Activated naive CD4-positive, alpha-beta T cell treated with anti-CD3 and anti-CD28 coated beads, Interleukin-2, amount 50 U/mL, for 16 hours (primary cell): ENCODE results near the gene PRPF8.
A peak's percentile ranks its signal among the peaks of the same experiment; 100 is the strongest.

Experiments used
- DNase-seq: peaks from one replicate; pipeline ENCODE4 v3.0.0-alpha.2; 2020

PRPF8 gene

GRCh38 chr17:1643999-1644492, 40.6 kb downstream of the PRPF8 start:
- no peak for DNase-seq

- peak; percentile 60 for DNase-seq
These were observed 41.2 kb downstream of the PRPF8 start for GRCh38 chr17:1643293-1643998.

DNA sequence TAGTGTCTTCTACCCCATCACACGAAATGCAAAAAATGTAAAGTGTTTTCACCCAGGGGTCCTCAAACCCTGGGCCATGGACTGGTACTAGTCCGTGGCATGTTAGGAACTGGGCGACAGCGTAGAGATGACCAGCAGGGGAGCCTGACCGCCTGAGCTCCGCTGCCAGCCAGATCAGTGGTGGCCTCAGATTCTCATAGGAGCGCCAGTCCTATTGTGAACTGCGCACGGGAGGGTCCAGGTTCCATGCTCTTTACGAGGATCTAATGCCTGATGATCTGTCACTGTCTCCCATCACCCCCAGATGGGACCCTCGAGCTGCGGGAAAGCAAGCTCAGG, 43.6 kb downstream of the PRPF8 start:
- DNase-seq, result no peak

DNA sequence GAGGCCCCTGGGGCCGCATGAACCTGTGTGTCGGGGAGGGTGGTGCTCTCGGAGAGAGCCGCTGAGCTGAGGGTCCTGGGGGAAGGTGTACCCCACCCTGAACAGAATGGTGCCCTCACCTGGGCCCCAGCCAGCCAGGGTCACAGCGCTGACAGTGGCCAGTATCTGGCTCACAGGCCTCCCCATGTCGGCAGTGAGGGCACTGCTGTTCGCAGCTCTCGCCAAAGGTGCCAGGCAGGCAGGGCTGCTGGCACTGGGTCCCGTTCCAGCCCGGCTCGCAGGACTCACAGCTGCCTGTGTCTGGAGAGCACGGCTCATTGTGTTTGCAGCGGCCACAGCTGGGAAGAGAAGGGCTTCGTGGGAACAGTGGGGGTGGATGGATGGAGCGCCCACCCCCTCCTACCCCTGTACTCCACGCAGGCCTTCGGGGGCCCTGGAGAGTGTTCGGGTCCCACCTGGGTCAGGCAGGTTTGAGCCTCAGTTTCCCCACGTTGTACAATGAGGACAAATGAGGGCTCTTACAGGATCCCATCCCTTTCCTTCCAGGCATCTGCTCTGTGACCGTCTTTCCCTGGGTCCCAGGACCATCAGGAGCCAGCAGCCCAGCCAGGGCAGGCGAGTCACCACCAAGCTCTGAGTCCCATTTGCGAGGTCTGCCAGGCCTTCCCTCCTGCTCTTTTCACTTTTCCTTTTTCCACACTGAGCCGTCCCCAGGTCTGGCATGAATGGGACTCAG, 44.2 kb downstream of the PRPF8 start:
- DNase-seq, result no peak

- no peak for DNase-seq
These were observed 45.0 kb downstream of the PRPF8 start for GRCh38 chr17:1639549-1640180.

DNA sequence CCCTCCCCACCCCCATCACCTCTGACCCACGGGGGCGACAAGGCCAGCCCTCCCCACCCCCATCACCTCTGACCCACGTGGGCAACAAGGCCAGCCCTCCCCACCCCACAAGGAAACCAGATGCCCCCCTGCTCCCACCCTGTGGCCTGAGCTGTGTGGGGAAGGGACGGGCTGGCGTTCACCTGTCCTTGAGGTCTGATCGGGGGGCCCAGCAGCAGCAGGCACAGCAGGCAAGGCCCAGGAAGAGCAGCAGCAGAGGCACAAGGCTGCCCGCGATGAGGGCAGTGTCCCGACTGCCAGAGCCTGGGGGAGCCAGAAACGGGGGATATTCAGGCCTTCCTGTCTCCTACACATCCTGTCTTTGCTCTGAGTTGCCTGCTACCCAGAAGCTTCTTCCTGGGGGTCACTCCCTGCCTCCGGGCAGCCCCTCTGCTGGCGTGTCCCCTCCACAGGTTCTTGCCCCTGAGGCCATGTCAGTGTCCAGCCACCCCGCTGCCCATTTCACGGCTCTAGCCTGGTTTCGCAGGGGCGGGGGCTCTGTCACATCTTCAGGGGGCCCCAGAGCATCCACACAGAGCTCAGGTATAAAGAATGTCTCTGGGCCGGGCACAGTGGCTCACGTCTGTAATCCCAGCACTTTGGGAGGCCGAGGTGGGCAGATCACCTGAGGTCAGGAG, 45.9 kb downstream of the PRPF8 start:
- DNase-seq, result no peak

DNA sequence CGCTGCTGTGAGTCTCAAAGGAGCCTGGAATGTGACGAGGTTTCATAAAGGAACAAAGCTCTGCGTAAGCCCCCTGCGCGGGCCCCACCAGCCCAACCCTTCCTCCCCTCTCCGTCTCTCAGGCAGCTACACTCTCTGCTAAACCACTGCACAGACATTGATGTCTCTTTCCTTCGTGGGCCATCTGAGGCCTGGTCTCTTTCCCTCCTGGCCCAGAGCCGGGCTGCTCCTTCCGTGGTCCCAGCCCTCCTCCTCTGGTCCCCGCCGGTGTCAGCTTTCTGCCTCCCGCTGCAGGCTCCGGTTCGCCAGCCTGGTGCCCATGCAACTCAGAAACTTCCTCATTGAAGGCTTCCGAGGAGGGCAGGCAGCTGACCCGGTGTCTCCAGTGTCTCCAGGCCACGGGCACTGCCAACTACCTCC, 46.5 kb downstream of the PRPF8 start:
- DNase-seq, result no peak

DNA sequence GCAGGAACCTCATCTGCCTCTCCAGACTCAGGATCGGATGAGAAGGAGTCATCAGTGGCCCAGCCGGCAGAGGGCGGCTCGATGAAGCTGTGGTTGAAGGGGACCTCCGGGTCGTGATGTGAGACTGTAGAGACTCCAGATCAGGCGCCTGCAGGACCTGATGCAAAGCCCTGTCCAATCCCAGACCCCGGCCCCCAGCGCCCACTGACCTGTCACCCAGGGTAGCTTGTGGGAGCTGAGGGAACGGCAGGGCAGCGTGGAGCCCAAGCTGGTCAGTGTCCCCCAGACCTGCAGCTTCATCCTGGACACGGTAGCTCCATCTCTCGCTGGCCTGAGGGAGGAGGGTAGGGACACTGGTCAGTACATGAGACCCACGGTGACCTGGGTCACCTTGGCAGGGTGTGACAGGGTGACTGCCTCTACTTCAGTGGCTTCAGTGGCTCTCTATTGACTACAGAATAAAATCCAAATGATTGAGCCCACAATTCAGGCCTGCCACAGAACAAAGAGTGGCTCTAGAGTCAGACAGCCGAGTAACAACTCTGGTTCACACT, 47.9 kb downstream of the PRPF8 start:
- no peak for DNase-seq

GRCh38 chr17:1635675-1636465, 48.8 kb downstream of the PRPF8 start:
- DNase-seq, result no peak

GRCh38 chr17:1634841-1635650, 49.6 kb downstream of the PRPF8 start:
- no peak for DNase-seq

DNA sequence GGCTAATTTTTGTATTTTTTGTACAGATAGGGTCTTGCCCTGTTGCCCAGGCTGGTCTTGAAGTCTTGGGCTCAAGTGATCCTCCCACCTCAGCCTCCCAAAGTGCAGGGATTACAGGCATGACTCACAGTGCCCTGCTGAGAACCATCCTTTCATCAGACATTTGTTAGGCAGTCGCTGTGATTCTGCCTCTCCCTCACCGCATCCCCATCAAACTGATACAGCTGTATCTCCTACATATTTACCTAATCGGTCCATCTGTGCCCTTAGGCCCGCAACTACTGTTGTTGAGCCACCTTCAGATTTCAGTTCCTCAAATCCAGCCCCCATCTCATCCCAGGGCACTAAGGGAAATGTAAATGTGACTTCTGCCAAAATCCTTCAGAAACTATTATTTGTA, 54.0 kb downstream of the PRPF8 start:
- no peak for DNase-seq

- peak; percentile 77 for DNase-seq
These were observed 55.0 kb downstream of the PRPF8 start for GRCh38 chr17:1629504-1630310.

GRCh38 chr17:1628856-1629503, 55.7 kb downstream of the PRPF8 start:
- DNase-seq, result peak; percentile 90

DNA sequence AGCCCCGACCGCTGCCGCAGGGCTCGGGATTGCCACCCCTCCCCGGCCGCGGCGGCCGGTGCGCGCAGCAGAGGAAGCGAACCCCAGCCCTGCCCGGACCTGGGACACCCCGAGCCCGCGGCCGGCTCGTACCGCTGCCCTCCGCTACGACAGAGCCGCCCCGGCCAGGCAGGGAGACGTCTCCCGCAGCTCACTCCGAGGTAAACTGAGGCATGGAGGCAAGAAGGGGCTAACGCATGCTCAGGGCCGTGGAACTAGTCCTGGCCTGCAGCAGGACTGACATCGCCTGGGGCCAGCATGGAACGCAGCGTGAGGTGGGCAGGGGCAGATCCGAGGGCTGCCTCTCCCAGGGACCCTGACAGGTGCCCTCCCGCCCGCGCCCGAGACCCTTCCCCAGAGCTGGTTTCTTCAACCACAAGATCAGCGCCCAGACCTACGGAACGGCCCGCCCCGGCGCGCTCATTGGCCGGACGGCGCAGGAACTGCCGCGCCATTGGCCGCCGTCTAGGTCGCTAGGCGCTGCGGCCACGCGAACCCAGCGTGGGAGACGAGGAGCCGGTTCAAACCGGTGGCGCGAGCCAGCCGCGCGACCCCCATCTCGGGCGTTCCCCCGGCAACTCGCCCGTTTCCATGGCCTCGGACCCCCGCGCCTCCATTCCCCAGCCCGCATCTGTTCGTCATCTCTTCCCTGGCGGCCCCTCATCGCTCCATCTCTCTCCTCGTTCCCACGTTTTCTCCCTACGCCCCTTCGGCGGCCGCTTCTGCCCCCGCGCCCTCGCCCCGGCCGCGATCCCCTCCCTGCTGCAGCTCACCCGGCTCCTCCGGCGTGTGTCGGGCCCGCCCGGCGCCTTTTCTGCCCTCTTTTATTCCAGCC, 56.4 kb downstream of the PRPF8 start, which contains the start of gene SLC43A2:
TSS of gene SLC43A2 (minus strand) at position 853 of the 874 bp plus-strand sequence. CDS start 960 bp downstream, outside the sequence.
- peak; percentile 80 for DNase-seq

- no peak for DNase-seq
These were observed 57.3 kb downstream of the PRPF8 start for GRCh38 chr17:1627182-1627981.

GRCh38 chr17:1626333-1626732, 58.3 kb downstream of the PRPF8 start:
- no peak for DNase-seq

DNA sequence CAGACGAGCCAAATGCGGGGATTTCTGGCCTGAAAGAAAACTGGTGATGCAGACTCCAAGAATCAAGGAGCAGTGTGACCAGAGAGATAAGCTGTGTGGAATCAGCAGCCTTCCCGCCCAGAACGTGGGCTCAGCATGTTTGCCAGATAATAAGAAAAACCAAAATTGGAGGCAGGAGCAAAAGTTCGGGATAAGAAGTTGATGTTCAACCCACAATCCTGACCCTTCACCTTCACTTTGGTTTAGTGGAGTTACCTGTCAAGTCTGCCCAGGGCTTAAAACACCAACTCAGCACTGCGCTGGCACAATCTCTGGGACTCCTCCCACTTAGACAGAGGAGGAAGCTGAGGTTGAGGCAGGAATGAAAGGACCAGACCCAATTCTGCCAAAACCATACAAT, 59.1 kb downstream of the PRPF8 start:
- no peak for DNase-seq

DNA sequence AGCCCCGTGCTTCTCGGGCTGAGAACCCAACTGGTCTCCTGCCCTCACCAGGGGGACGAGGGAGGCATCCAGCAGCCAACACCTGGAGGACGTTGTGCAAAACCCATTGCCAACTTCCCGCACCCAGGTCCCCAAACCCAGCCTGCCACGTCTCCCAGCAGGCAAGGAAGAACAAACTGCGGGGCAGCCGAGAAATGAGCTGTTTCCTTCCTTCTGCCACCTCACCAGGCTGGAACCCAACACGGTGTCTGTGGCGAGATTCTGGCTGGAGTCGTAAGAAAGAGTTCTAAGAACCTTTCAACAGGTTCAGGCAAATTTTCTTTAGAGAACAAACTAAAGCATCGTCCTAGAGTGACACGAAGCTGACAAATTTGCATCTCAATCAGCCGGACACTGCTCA, 59.6 kb downstream of the PRPF8 start:
- no peak for DNase-seq
